Omental fat pad (tissue), 4 donors: Measurements from ENCODE around the gene LVRN. TPM values are rescaled to one million over a fixed set of nuclear protein-coding genes. Genes with fewer than 3 reads are reported as not detected.

Experiments
- ATAC-seq: fragments of 150-250 bp; one replicate; pipeline ENCODE4 v1.9.1; 2016; ENCODE audit warnings: mild to moderate bottlenecking, moderate library complexity; ENCODE audit not compliant: low FRiP score
- DNase-seq: peaks from one replicate; pipeline ENCODE4 v3.0.0-alpha.2; 2019; ENCODE audit warnings: low spot score
- CTCF ChIP-seq, 3 donors: fragments of 450-650 bp; IDR thresholded peaks; one replicate each; pipeline ENCODE4 v1.5.1; 2016 to 2017; ENCODE audit warnings: antibody characterized with exemption in 3 of 3, mild to moderate bottlenecking in 3 of 3, moderate library complexity in 2 of 3
- total RNA-seq, 4 donors: library from RNA; depleted of rRNA; stranded (reverse); fragments of >200 nt; gene quantifications; one replicate each; pipeline ENCODE4 v1.1.0, GENCODE V29; 2016

The LVRN gene
- total RNA-seq, 4 donors from 2014 or later: 14.9 to 39.7 (median 24.8) TPM

- DNase-seq: no peak
- no peak for TF ChIP-seq CTCF (IDR thresholded peaks at IDR 0.05)
- ATAC-seq: no peak
Measured at GRCh38 chr5:115946655-115947054, 15.6 kb upstream of the LVRN start.

GRCh38 chr5:115947260-115947659, 15.0 kb upstream of the LVRN start:
- ATAC-seq (no peak), DNase-seq (no peak)
- no peak for TF ChIP-seq CTCF (IDR thresholded peaks at IDR 0.05)

- TF ChIP-seq CTCF (IDR thresholded peaks at IDR 0.05): no peak
- no peak for ATAC-seq
- no peak for DNase-seq
Measured at GRCh38 chr5:115948091-115948534, 14.2 kb upstream of the LVRN start.

GRCh38 chr5:115949096-115949495, 13.2 kb upstream of the LVRN start:
- no peak for ATAC-seq
- no peak for TF ChIP-seq CTCF (IDR thresholded peaks at IDR 0.05)
- no peak for DNase-seq

GRCh38 chr5:115952588-115952987, 9.7 kb upstream of the LVRN start:
- no peak for DNase-seq
- ATAC-seq: no peak
- TF ChIP-seq CTCF (IDR thresholded peaks at IDR 0.05): no peak

- ATAC-seq: no peak
- DNase-seq: no peak
- TF ChIP-seq CTCF (IDR thresholded peaks at IDR 0.05): no peak
Measured at GRCh38 chr5:115954144-115954543, 8.1 kb upstream of the LVRN start.

GRCh38 chr5:115956957-115957356, 5.3 kb upstream of the LVRN start:
- TF ChIP-seq CTCF (IDR thresholded peaks at IDR 0.05): no peak
- DNase-seq (no peak), ATAC-seq (no peak)
